NB4 (cell line): ENCODE data around the gene USH2A.

Experiments
- DNase-seq: peaks from one replicate; pipeline ENCODE4 v3.0.0; 2010; ENCODE audit warnings: low read depth
- H3K4me3 ChIP-seq: one replicate; pipeline ENCODE4 v1.5.1; 2011; ENCODE audit warnings: mild to moderate bottlenecking, low read depth, low read length, moderate library complexity
- MYC ChIP-seq: IDR thresholded peaks from 2 replicates; pipeline ENCODE4 v1.6.1; 2011; ENCODE audit warnings: low read depth, low read length
- POLR2A ChIP-seq: IDR thresholded peaks from 2 replicates; pipeline ENCODE4 v1.6.1; 2011; ENCODE audit warnings: mild to moderate bottlenecking; ENCODE audit not compliant: insufficient read length; ENCODE audit errors: extremely low read depth
- TF ChIP-seq, protein P1 (sequence below): IDR thresholded peaks from one replicate; pipeline ENCODE4 v1.5.1; 2012; ENCODE audit warnings: low read depth, low read length
- TF ChIP-seq, protein P2 (sequence below): IDR thresholded peaks from 2 replicates; pipeline ENCODE4 v1.6.1; 2011; ENCODE audit warnings: low read depth, low read length

Gene USH2A

GRCh38 chr1:215584389-215584788, 838.9 kb downstream of the USH2A start:
- no peak overlapping the region for H3K4me3 ChIP-seq
- TF ChIP-seq, protein P1, sequence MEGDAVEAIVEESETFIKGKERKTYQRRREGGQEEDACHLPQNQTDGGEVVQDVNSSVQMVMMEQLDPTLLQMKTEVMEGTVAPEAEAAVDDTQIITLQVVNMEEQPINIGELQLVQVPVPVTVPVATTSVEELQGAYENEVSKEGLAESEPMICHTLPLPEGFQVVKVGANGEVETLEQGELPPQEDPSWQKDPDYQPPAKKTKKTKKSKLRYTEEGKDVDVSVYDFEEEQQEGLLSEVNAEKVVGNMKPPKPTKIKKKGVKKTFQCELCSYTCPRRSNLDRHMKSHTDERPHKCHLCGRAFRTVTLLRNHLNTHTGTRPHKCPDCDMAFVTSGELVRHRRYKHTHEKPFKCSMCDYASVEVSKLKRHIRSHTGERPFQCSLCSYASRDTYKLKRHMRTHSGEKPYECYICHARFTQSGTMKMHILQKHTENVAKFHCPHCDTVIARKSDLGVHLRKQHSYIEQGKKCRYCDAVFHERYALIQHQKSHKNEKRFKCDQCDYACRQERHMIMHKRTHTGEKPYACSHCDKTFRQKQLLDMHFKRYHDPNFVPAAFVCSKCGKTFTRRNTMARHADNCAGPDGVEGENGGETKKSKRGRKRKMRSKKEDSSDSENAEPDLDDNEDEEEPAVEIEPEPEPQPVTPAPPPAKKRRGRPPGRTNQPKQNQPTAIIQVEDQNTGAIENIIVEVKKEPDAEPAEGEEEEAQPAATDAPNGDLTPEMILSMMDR, result no peak
- no peak for TF ChIP-seq MYC
- TF ChIP-seq POLR2A, result no peak
- TF ChIP-seq, protein P2, sequence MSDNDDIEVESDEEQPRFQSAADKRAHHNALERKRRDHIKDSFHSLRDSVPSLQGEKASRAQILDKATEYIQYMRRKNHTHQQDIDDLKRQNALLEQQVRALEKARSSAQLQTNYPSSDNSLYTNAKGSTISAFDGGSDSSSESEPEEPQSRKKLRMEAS, result no peak
- DNase-seq, result no peak

- DNase-seq, result no peak
- no peak overlapping the region for H3K4me3 ChIP-seq
- TF ChIP-seq MYC (no peak), POLR2A (no peak)
- TF ChIP-seq, protein P1, result no peak
- TF ChIP-seq, protein P2, result no peak
Measured at GRCh38 chr1:215583185-215583749, 840.0 kb downstream of the USH2A start.

DNA sequence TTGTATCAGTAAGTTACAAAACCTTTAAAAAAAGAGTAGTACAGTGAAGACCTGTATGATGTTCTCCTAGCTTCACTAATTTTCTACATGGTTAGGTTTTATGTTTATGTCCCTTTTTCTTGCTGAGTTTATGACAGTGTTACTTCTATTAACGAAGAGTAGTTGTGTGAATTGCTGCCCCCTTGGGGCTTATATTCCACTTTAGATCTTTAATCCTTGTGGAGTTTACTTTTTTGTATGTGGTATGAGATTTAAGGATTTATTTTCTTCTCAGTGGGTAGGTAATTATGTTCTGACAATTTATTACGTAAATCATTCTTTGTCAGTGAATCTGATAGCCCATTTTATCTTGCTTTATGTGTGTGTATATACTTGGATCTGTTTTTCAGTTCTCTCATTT, 841.4 kb downstream of the USH2A start:
- TF ChIP-seq MYC (no peak), POLR2A (no peak)
- TF ChIP-seq, protein P2, result no peak
- TF ChIP-seq, protein P1, result no peak
- no peak overlapping the region for H3K4me3 ChIP-seq
- no peak for DNase-seq
